ENCODE results near the gene VWA5A.

- TF ChIP-seq CTCF (conservative IDR thresholded peaks at IDR 0.05 in 1 of 2, IDR thresholded peaks at IDR 0.05 in 1 of 2; ENCODE audit: low read depth in 1 of 2, low read length in 2 of 2) (no peak), EZH2 (IDR thresholded peaks at IDR 0.05; ENCODE audit: low read length, missing control alignments) (no peak)
Measured at GRCh38 chr11:124101737-124102136, 13.5 kb upstream of the VWA5A start.

Data from fibroblast of lung (primary cell).